Glutamatergic neuron (in vitro differentiated cells): ENCODE results near the gene HLA-DPA1. TPM values are rescaled to one million over a fixed set of nuclear protein-coding genes. Genes with fewer than 3 reads are reported as not detected.

Experiments
- DNase-seq: peaks from one replicate; pipeline ENCODE4 v3.0.0; 2022
- H3K27ac Mint-ChIP-seq: one replicate; pipeline ENCODE4 v1.8.0; 2020; ENCODE audit warnings: mild to moderate bottlenecking, mixed read lengths, inconsistent platforms; ENCODE audit not compliant: unreplicated experiment
- H3K27me3 Mint-ChIP-seq: one replicate; pipeline ENCODE4 v1.8.0; 2020; ENCODE audit warnings: mild to moderate bottlenecking, moderate library complexity, mixed read lengths, inconsistent platforms; ENCODE audit not compliant: unreplicated experiment
- H3K36me3 Mint-ChIP-seq: one replicate; pipeline ENCODE4 v1.8.0; 2020; ENCODE audit warnings: mild to moderate bottlenecking, mixed read lengths, inconsistent platforms; ENCODE audit not compliant: unreplicated experiment
- H3K4me1 Mint-ChIP-seq: one replicate; pipeline ENCODE4 v1.8.0; 2020; ENCODE audit warnings: mild to moderate bottlenecking, low read depth, mixed read lengths, inconsistent platforms; ENCODE audit not compliant: unreplicated experiment
- H3K4me3 Mint-ChIP-seq: one replicate; pipeline ENCODE4 v1.8.0; 2020; ENCODE audit warnings: mild to moderate bottlenecking, mixed read lengths, inconsistent platforms; ENCODE audit not compliant: unreplicated experiment
- H3K9me3 Mint-ChIP-seq: one replicate; pipeline ENCODE4 v1.8.0; 2020; ENCODE audit warnings: mild to moderate bottlenecking, moderate library complexity, mixed read lengths, inconsistent platforms; ENCODE audit not compliant: unreplicated experiment
- total RNA-seq: library from RNA; stranded (reverse); fragmentation: NEBNext Ultra II Directional; extraction: Animal tissue kit (Norgen Biotek cat#: 25700); gene quantifications from one replicate; pipeline ENCODE4 v1.2.1, GENCODE V29; 2021; ENCODE audit not compliant: unreplicated experiment
- TF ChIP-seq, protein P1 (sequence below): fragments of 200-600 bp; sonication (generic); IDR thresholded peaks from one replicate; pipeline ENCODE4 v1.5.0; 2021; ENCODE audit not compliant: partially characterized antibody, unreplicated experiment

The HLA-DPA1 gene
- total RNA-seq, 1 donor from 2014 or later = 1.0 TPM

DNA sequence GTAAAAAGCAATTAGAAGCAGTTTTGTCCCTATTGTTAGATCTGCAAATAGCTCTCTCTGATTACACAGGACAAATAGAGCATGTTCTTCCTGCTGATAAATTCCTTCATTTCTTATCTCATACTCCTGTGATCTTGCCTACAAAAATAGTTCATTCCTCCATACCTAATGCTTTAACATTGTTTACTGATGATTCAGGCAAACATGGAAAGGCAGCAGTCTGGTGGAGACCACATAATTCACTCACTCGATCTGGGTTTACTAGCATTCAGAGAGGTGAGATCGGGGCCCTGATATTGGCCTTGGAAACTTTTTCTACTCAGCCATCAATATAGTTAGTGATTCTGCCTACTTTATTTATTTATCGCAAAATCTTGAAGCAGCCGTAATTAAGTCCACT is 20.2 kb downstream of the HLA-DPA1 start:
- H3K4me3 Mint-ChIP-seq = no peak overlapping the region
- no peaks in the 10 kb centered on the region for H3K4me1 Mint-ChIP-seq
- TF ChIP-seq, protein P1, sequence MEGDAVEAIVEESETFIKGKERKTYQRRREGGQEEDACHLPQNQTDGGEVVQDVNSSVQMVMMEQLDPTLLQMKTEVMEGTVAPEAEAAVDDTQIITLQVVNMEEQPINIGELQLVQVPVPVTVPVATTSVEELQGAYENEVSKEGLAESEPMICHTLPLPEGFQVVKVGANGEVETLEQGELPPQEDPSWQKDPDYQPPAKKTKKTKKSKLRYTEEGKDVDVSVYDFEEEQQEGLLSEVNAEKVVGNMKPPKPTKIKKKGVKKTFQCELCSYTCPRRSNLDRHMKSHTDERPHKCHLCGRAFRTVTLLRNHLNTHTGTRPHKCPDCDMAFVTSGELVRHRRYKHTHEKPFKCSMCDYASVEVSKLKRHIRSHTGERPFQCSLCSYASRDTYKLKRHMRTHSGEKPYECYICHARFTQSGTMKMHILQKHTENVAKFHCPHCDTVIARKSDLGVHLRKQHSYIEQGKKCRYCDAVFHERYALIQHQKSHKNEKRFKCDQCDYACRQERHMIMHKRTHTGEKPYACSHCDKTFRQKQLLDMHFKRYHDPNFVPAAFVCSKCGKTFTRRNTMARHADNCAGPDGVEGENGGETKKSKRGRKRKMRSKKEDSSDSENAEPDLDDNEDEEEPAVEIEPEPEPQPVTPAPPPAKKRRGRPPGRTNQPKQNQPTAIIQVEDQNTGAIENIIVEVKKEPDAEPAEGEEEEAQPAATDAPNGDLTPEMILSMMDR = no peak
- H3K36me3 Mint-ChIP-seq = peaks cover 6% of the 10 kb centered on the region
- no peak overlapping the region for H3K27ac Mint-ChIP-seq
- H3K9me3 Mint-ChIP-seq = peaks cover 1% of the 10 kb centered on the region
- no peak for DNase-seq
- H3K27me3 Mint-ChIP-seq = no peaks in the 10 kb centered on the region

DNA sequence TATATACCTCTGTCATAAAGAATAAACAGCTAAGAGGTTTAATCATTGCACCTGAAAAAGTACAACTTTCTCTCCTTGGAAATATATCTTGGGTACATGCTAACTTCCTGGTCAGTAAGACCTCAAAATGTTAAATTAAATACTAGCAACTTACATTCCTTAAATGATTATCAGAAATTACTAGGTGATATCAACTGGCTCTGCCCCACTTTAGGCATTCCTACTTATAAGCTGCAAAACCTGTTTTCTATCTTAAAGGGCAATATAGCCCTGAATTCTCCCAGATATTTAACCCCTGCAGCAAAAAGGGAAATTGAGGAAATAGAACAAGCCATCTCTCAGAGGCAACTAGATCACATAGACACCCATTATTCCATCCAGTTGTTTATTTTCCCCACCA is 20.8 kb downstream of the HLA-DPA1 start:
- H3K27ac Mint-ChIP-seq = no peak overlapping the region
- H3K4me3 Mint-ChIP-seq = no peak overlapping the region
- no peaks in the 10 kb centered on the region for H3K4me1 Mint-ChIP-seq
- peaks cover 1% of the 10 kb centered on the region for H3K9me3 Mint-ChIP-seq
- TF ChIP-seq, protein P1 = no peak
- no peaks in the 10 kb centered on the region for H3K27me3 Mint-ChIP-seq
- H3K36me3 Mint-ChIP-seq = peaks cover 6% of the 10 kb centered on the region
- no peak for DNase-seq

DNA sequence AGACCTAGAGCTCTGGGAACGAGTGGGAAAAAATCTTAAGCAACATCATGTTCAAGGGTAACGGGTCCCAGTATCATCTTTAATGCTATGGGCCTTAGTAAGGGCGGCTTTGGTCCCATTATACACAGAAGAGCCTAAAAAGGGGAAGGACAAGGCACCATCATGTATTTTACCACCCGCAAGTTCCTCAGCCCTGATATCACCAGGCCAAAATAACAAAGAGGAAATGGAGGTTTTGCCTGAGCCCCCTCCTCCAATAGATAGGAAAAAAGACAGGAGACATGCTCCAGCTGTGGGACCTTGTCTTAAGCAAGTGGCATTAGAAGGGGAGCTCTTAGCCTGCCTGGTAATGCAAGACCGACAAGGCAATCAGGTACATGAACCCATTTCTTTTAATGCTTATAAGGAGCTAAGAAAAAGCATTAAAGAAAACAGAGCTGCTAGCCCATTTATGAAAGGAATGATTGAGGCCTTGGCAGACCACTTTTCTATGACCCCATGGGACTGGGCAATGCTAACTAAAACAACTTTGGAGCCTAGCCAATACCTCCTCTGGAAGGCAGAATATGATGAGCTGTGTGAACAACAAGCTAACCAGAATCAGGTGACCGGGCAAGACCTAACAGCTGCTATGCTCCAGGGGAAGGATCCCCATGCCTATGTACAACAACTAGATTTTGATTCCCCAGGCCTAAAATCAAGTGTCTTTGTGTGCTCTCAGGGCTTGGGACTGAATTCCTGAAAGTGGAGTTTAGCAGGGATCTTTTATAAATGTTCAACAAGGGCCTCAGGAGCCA is 23.2 kb downstream of the HLA-DPA1 start:
- no peak overlapping the region for H3K27ac Mint-ChIP-seq
- peaks cover 1% of the 10 kb centered on the region for H3K9me3 Mint-ChIP-seq
- H3K36me3 Mint-ChIP-seq = peaks cover 6% of the 10 kb centered on the region
- no peaks in the 10 kb centered on the region for H3K27me3 Mint-ChIP-seq
- H3K4me3 Mint-ChIP-seq = no peak overlapping the region
- H3K4me1 Mint-ChIP-seq = no peaks in the 10 kb centered on the region
- TF ChIP-seq, protein P1 = no peak
- DNase-seq = no peak

DNA sequence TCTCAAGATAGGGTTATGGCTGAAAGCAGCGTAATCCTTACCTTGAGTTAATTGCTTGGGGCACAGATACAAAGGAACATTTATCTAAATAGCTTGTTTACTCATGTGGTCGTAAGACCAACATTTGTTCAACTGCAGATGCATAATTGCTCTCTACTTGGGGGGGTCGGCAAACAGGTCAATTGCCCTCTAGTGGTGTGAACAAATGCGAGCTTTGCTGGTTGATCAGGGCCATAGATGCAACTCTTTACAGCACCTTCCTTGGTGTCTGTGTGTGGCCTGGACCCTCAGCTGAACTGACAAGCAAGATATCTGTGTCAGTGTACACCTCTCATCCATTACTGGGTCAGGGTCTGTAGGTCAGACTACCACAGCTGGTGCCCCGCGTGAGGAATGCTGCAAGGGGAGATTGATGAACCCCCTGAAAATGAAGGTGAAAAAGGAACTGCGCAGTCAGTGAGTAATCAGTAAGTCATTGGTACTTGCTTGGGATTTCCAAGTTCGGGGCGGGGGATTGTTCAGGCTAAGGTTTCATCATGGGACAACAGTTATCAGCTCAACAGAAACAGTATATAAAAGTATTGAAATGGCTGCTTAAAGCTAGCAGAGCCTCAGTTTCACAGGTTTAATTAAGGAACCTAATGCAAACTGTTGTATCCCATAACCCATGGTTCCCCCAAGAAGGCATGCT is 24.0 kb downstream of the HLA-DPA1 start:
- Mint-ChIP-seq H3K4me3 (no peak overlapping the region), H3K27me3 (no peaks in the 10 kb centered on the region), H3K27ac (no peak overlapping the region), H3K36me3 (peaks cover 6% of the 10 kb centered on the region), H3K4me1 (no peaks in the 10 kb centered on the region), H3K9me3 (peaks cover 1% of the 10 kb centered on the region)
- DNase-seq = no peak
- TF ChIP-seq, protein P1 = no peak

DNA sequence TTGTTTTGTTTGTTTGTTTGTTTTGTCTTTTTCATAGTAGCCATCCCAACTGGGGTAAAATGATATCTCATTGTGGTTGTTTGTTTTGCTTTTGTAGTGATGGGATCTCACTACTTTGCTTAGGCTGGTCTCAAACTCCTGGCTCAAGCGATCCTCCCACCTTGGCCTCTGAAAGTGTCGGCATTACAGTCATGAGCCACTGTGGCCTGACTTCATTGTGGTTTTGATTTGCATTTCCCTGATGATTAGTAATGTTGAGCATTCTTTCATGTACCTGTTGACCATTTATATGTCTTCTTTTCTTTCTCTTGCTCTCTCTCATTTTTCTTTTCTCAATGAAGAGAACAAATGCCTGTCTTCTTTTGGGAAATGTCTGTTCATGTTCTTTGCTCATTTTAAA is 33.3 kb downstream of the HLA-DPA1 start:
- TF ChIP-seq, protein P1 = no peak
- no peak overlapping the region for H3K4me3 Mint-ChIP-seq
- no peaks in the 10 kb centered on the region for H3K27me3 Mint-ChIP-seq
- H3K9me3 Mint-ChIP-seq = no peaks in the 10 kb centered on the region
- H3K4me1 Mint-ChIP-seq = no peaks in the 10 kb centered on the region
- DNase-seq = no peak
- H3K27ac Mint-ChIP-seq = no peak overlapping the region
- H3K36me3 Mint-ChIP-seq = peaks cover 5% of the 10 kb centered on the region
